HepG2 (cell line): ENCODE results near the gene BHLHE23. TPM values are rescaled to one million over a fixed set of nuclear protein-coding genes. Genes with fewer than 3 reads are reported as not detected.

Experiments used
- AGO2 ChIP-seq: fragments of 200-400 bp; formaldehyde crosslinking; optimal IDR thresholded peaks from 2 replicates; pipeline ENCODE3; 2017; ENCODE audit warnings: mild to moderate bottlenecking, low read depth, low read length, moderate library complexity
- SRSF4 ChIP-seq: fragments of 200-400 bp; formaldehyde crosslinking; IDR thresholded peaks from one replicate; pipeline ENCODE4 v1.6.1; 2018; ENCODE audit warnings: mild to moderate bottlenecking, low read depth, low read length, moderate library complexity; ENCODE audit not compliant: poor library complexity, severe bottlenecking
- STAG1 ChIP-seq: sonication (generic); formaldehyde crosslinking; IDR thresholded peaks from 2 replicates; pipeline ENCODE4 v1.4.0; 2020; ENCODE audit warnings: missing genetic modification reagents
- ZNF253 ChIP-seq: sonication (generic); formaldehyde crosslinking; IDR thresholded peaks from 2 replicates; pipeline ENCODE4 v1.8.0; 2022; ENCODE audit warnings: mild to moderate bottlenecking, missing genetic modification reagents, borderline replicate concordance
- ZNF296 ChIP-seq: sonication (generic); formaldehyde crosslinking; conservative IDR thresholded peaks from 2 replicates; pipeline ENCODE4 v1.5.0; 2020; ENCODE audit warnings: mild to moderate bottlenecking, missing genetic modification reagents
- ZNF557 ChIP-seq: sonication (generic); formaldehyde crosslinking; IDR thresholded peaks from 2 replicates; pipeline ENCODE4 v1.4.0; 2020; ENCODE audit warnings: missing genetic modification reagents
- polyA plus RNA-seq, 8 experiments: library from polyadenylated mRNA; depleted of rRNA in 3 of 8; stranded (reverse) in 7 of 8; unstranded in 1 of 8; fragments of >200 nt; fragmentation: Illumina TruSeq in 4 of 8; extraction: Trizol in 4 of 8; gene quantifications; 2 replicates each; pipeline versions ENCODE4 v1.2.1 to v1.2.3, GENCODE V29; 2011 to 2016; ENCODE audit warnings: low read depth in 4 of 8, missing spikeins in 1 of 8, mixed read lengths in 1 of 8; ENCODE audit not compliant: insufficient read depth in 1 of 8
- total RNA-seq, 5 experiments: library from RNA; depleted of rRNA; stranded (reverse); fragments of >200 nt; fragmentation: Illumina TruSeq; extraction: Trizol; gene quantifications; 2 replicates each; pipeline ENCODE4 v1.2.3, GENCODE V29; 2016; ENCODE audit warnings: low read depth in 1 of 5
- TF ChIP-seq, protein P1 (sequence below), 2 experiments: sonication (generic) in 1 of 2; formaldehyde crosslinking in 1 of 2; IDR thresholded peaks; 2 replicates each; pipeline versions ENCODE4 v1.6.1 to v1.9.0; 2014 to 2022; ENCODE audit warnings: antibody characterized with exemption in 1 of 2, borderline replicate concordance in 1 of 2, inconsistent platforms in 1 of 2, low read depth in 1 of 2, missing genetic modification reagents in 1 of 2
- TF ChIP-seq, protein P2 (sequence below): sonication (generic); formaldehyde crosslinking; IDR thresholded peaks from 2 replicates; pipeline ENCODE4 v1.5.0; 2020; ENCODE audit warnings: mild to moderate bottlenecking, missing genetic modification reagents, moderate library complexity
- TF ChIP-seq, protein P3 (sequence below): sonication (generic); formaldehyde crosslinking; IDR thresholded peaks from 2 replicates; pipeline ENCODE4 v1.4.0; 2020; ENCODE audit warnings: missing genetic modification reagents, borderline replicate concordance

BHLHE23 gene
- total and polyA plus RNA-seq, 2 of the 13 experiments (the other 11 are each of a cell fraction or from before 2014, with no cell fraction given) = not detected

DNA sequence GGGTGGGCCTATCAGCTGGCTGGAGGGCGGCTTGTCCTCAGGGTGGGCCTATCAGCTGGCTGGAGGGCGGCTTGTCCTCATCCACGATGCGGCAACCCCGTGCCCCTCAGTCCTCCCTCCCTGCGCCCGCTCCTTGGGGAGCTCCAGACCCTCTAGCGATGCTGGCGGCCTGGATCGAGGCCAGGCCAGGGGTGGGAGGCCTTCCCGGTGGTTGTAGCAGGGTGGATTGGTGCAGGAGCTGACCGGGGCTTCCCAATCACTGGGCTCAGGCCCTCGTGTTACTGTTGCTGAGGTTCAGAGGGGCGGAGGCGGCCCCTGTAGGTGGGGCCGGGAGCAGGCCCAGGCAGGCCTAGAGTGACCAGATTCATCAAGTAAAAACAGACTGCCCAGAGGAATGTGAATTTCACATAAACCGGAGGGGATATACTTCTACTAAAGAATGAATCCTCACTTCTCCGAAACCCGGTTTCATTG lies 45.4 kb downstream of the BHLHE23 start (continued):
- TF ChIP-seq, protein P1, sequence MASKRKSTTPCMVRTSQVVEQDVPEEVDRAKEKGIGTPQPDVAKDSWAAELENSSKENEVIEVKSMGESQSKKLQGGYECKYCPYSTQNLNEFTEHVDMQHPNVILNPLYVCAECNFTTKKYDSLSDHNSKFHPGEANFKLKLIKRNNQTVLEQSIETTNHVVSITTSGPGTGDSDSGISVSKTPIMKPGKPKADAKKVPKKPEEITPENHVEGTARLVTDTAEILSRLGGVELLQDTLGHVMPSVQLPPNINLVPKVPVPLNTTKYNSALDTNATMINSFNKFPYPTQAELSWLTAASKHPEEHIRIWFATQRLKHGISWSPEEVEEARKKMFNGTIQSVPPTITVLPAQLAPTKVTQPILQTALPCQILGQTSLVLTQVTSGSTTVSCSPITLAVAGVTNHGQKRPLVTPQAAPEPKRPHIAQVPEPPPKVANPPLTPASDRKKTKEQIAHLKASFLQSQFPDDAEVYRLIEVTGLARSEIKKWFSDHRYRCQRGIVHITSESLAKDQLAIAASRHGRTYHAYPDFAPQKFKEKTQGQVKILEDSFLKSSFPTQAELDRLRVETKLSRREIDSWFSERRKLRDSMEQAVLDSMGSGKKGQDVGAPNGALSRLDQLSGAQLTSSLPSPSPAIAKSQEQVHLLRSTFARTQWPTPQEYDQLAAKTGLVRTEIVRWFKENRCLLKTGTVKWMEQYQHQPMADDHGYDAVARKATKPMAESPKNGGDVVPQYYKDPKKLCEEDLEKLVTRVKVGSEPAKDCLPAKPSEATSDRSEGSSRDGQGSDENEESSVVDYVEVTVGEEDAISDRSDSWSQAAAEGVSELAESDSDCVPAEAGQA (IDR thresholded peaks at IDR 0.05; ENCODE audit: low read depth) = no peak
- TF ChIP-seq, protein P1 (CRISPR knock-in tag; IDR thresholded peaks at IDR 0.05; ENCODE audit: borderline replicate concordance) = no peak
- no peak for TF ChIP-seq ZNF296 (CRISPR knock-in tag)
- TF ChIP-seq, protein P2, sequence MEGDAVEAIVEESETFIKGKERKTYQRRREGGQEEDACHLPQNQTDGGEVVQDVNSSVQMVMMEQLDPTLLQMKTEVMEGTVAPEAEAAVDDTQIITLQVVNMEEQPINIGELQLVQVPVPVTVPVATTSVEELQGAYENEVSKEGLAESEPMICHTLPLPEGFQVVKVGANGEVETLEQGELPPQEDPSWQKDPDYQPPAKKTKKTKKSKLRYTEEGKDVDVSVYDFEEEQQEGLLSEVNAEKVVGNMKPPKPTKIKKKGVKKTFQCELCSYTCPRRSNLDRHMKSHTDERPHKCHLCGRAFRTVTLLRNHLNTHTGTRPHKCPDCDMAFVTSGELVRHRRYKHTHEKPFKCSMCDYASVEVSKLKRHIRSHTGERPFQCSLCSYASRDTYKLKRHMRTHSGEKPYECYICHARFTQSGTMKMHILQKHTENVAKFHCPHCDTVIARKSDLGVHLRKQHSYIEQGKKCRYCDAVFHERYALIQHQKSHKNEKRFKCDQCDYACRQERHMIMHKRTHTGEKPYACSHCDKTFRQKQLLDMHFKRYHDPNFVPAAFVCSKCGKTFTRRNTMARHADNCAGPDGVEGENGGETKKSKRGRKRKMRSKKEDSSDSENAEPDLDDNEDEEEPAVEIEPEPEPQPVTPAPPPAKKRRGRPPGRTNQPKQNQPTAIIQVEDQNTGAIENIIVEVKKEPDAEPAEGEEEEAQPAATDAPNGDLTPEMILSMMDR (CRISPR knock-in tag) = peak; percentile 24; the same call in 1 of the 2 replicates
- TF ChIP-seq SRSF4 = no peak
- TF ChIP-seq, protein P3, sequence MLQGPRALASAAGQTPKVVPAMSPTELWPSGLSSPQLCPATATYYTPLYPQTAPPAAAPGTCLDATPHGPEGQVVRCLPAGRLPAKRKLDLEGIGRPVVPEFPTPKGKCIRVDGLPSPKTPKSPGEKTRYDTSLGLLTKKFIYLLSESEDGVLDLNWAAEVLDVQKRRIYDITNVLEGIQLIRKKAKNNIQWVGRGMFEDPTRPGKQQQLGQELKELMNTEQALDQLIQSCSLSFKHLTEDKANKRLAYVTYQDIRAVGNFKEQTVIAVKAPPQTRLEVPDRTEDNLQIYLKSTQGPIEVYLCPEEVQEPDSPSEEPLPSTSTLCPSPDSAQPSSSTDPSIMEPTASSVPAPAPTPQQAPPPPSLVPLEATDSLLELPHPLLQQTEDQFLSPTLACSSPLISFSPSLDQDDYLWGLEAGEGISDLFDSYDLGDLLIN (CRISPR knock-in tag) = no peak
- TF ChIP-seq AGO2 = peak; percentile 92
- TF ChIP-seq ZNF253 (CRISPR knock-in tag) = no peak
- no peak for TF ChIP-seq ZNF557 (CRISPR knock-in tag)
- no peak for TF ChIP-seq STAG1 (CRISPR knock-in tag)
